Common myeloid progenitor, CD34-positive (primary cell): Measurements from ENCODE around the gene HOXD12. TPM values are rescaled to one million over a fixed set of nuclear protein-coding genes. Genes with fewer than 3 reads are reported as not detected.

ENCODE experiments used
- CTCF ChIA-PET: fragments of 350-600 bp; sonication (Branson Sonifier 250); formaldehyde crosslinking; loops from one replicate; lab custom pipeline; 2021; ENCODE audit warnings: antibody characterized with exemption; lab: Charles Lee
- POLR2A ChIA-PET: fragments of 350-600 bp; sonication (Branson Sonifier 250); formaldehyde crosslinking; loops from one replicate; lab custom pipeline; 2021; ENCODE audit warnings: antibody characterized with exemption; lab: Charles Lee
- DNase-seq, 3 donors: peaks; one replicate each; pipeline versions ENCODE4 v3.0.0 to v3.0.0-alpha.2; 2013
- H3K27ac ChIP-seq, 2 experiments: 1 replicate in 1 of 2; 2 replicates in 1 of 2; pipeline ENCODE4 v1.7.0; 2013; ENCODE audit warnings: inconsistent platforms in 2 of 2, low read length in 2 of 2, mild to moderate bottlenecking in 2 of 2, low read depth in 1 of 2, moderate library complexity in 1 of 2; ENCODE audit not compliant: severe bottlenecking in 2 of 2, insufficient read depth in 1 of 2, poor library complexity in 1 of 2
- H3K27me3 ChIP-seq, 5 experiments: replicated peaks in 2 of 5; 1 replicate in 3 of 5; 2 replicates in 2 of 5; pipeline versions ENCODE4 v1.6.1 to v1.7.0; 2013; ENCODE audit warnings: low read length in 4 of 5, mild to moderate bottlenecking in 2 of 5, moderate library complexity in 2 of 5, inconsistent platforms in 1 of 5; ENCODE audit not compliant: insufficient read depth in 5 of 5, control insufficient read depth in 4 of 5
- H3K36me3 ChIP-seq, 4 experiments: 1 replicate in 2 of 4; 2 replicates in 2 of 4; pipeline versions ENCODE4 v1.6.1 to v1.7.0; 2013; ENCODE audit warnings: low read length in 3 of 4, control low read depth in 1 of 4, mild to moderate bottlenecking in 1 of 4; ENCODE audit not compliant: control insufficient read depth in 4 of 4, insufficient read depth in 4 of 4
- H3K4me1 ChIP-seq, 4 experiments: 1 replicate in 3 of 4; 2 replicates in 1 of 4; pipeline versions ENCODE4 v1.6.1 to v1.7.1; 2013; ENCODE audit warnings: low read length in 3 of 4, mild to moderate bottlenecking in 3 of 4, control low read depth in 1 of 4, inconsistent platforms in 1 of 4, moderate library complexity in 1 of 4; ENCODE audit not compliant: control insufficient read depth in 4 of 4, insufficient read depth in 4 of 4; ENCODE audit errors: control extremely low read depth in 1 of 4
- H3K4me3 ChIP-seq, 7 experiments: 1 replicate in 4 of 7; 2 replicates in 3 of 7; pipeline versions ENCODE4 v1.5.1 to v1.7.0; 2013; ENCODE audit warnings: mild to moderate bottlenecking in 7 of 7, low read length in 6 of 7, moderate library complexity in 6 of 7, inconsistent platforms in 2 of 7, low read depth in 2 of 7, control low read depth in 1 of 7; ENCODE audit not compliant: insufficient read depth in 4 of 7, control insufficient read depth in 1 of 7; ENCODE audit errors: extremely low read depth in 1 of 7
- H3K9me3 ChIP-seq, 5 experiments: 1 replicate in 4 of 5; 2 replicates in 1 of 5; pipeline versions ENCODE4 v1.6.1 to v1.7.1; 2013; ENCODE audit warnings: low read length in 4 of 5, mild to moderate bottlenecking in 2 of 5, inconsistent platforms in 1 of 5, low read depth in 1 of 5, moderate library complexity in 1 of 5; ENCODE audit not compliant: control insufficient read depth in 4 of 5, insufficient read depth in 2 of 5; ENCODE audit errors: control extremely low read depth in 1 of 5
- WGBS: methylation state at CpG from one replicate; pipeline ENCODE4 v1.1.5; 2013; ENCODE audit not compliant: insufficient coverage; 5-methylcytosine and 5-hydroxymethylcytosine counted together
- polyA plus RNA-seq: library from polyadenylated mRNA; unstranded; fragments of 120-200 nt; gene quantifications from one replicate; pipeline ENCODE4 v1.2.1, GENCODE V29; 2013

HOXD12 gene
- polyA plus RNA-seq = not detected

GRCh38 chr2:176099728-176100546 is at the start of gene HOXD12:
Gene HOXD12, plus strand, starts transcription at chr2:176099795. Its CDS starts 7 bp downstream, at chr2:176099802.
- no peak within 1 kb of the TSS for H3K4me3 ChIP-seq
- peaks cover 7 to 22% (median 13%) of the 10 kb centered on the region in 4 experiments for H3K4me1 ChIP-seq
- POLR2A ChIA-PET = no interaction called here
- CTCF ChIA-PET = interaction anchor here (2.5 kb wide), 1 partner anchor 27 kb away, joined by 11 read pairs; no protein-coding TSS in a partner anchor
- peaks cover 0 to 7% (median 0%) of the 10 kb centered on the region in 5 experiments for H3K9me3 ChIP-seq
- no peaks in the 10 kb centered on the region for H3K36me3 ChIP-seq
- 7% methylated on average over 63 of the region's 70 CpGs for WGBS
- H3K27me3 ChIP-seq = peaks cover 33 to 100% (median 75%) of the 10 kb centered on the region in 5 experiments
- no peak within 1 kb of the TSS for H3K27ac ChIP-seq
- DNase-seq = no peak

- no peaks in the 10 kb centered on the region for H3K4me1 ChIP-seq
- no CpG with 5 or more reads among the region's 1 CpG for WGBS
- H3K36me3 ChIP-seq = no peaks in the 10 kb centered on the region
- DNase-seq = no peak
- H3K27ac ChIP-seq = no peak overlapping the region
- H3K27me3 ChIP-seq = peaks cover 9 to 50% (median 20%) of the 10 kb centered on the region in 5 experiments
- ChIA-PET CTCF (interaction anchor here (1.1 kb wide), 1 partner anchor 689 kb away, joined by 3 read pairs; no protein-coding TSS in a partner anchor), POLR2A (no interaction called here)
- no peak overlapping the region for H3K4me3 ChIP-seq
- H3K9me3 ChIP-seq = no peaks in the 10 kb centered on the region
These were observed 43.2 kb upstream of the HOXD12 start for GRCh38 chr2:176056406-176056805.

GRCh38 chr2:176063958-176064357 is 35.6 kb upstream of the HOXD12 start:
- no peak for DNase-seq
- CTCF ChIA-PET = interaction anchor here (1.3 kb wide), 1 partner anchor 701 kb away, joined by 3 read pairs; no protein-coding TSS in a partner anchor
- no CpG with 5 or more reads among the region's 2 CpGs for WGBS
- POLR2A ChIA-PET = no interaction called here
- H3K4me1 ChIP-seq = peaks cover 0 to 20% (median 13%) of the 10 kb centered on the region in 4 experiments
- no peak overlapping the region for H3K4me3 ChIP-seq
- peaks cover 0 to under 1% (median 0%) of the 10 kb centered on the region in 5 experiments for H3K9me3 ChIP-seq
- no peak overlapping the region for H3K27ac ChIP-seq
- H3K36me3 ChIP-seq = no peaks in the 10 kb centered on the region
- H3K27me3 ChIP-seq = peaks cover 26 to 93% (median 57%) of the 10 kb centered on the region in 5 experiments

- H3K4me3 ChIP-seq = peak overlapping the region in 5 of 7 experiments; percentile 1 to 56 (median 47)
- POLR2A ChIA-PET = interaction anchor here (0.7 kb wide), 1 partner anchor 25 kb away, joined by 3 read pairs; no protein-coding TSS in a partner anchor
These were observed 32.7 kb upstream of the HOXD12 start for GRCh38 chr2:176066645-176067588.

GRCh38 chr2:176067589-176068418 is 31.8 kb upstream of the HOXD12 start:
- H3K27ac ChIP-seq = no peak overlapping the region
- POLR2A ChIA-PET = interaction anchor here (0.7 kb wide), 1 partner anchor 24 kb away, joined by 3 read pairs; no protein-coding TSS in a partner anchor
- 6% methylated on average over 33 of the region's 38 CpGs for WGBS
- peak overlapping the region in 5 of 7 experiments; percentile 1 to 56 (median 47) for H3K4me3 ChIP-seq
- peaks cover 0 to 20% (median 13%) of the 10 kb centered on the region in 4 experiments for H3K4me1 ChIP-seq
- CTCF ChIA-PET = interaction anchor here (0.6 to 2.3 kb wide), 3 partner anchors 12 to 704 kb away, joined by 3 to 8 read pairs (median 4); no protein-coding TSS in a partner anchor
- DNase-seq = no peak
- H3K27me3 ChIP-seq = peaks cover 23 to 100% (median 73%) of the 10 kb centered on the region in 5 experiments
- peaks cover 0 to 2% (median 0%) of the 10 kb centered on the region in 5 experiments for H3K9me3 ChIP-seq
- no peaks in the 10 kb centered on the region for H3K36me3 ChIP-seq

More at GRCh38 chr2:176066645-176067588, 32.7 kb upstream of the HOXD12 start:
- Histone ChIP-seq H3K36me3 (no peaks in the 10 kb centered on the region), H3K9me3 (peaks cover 0 to 2% (median 0%) of the 10 kb centered on the region in 5 experiments), H3K27ac (no peak overlapping the region), H3K27me3 (peaks cover 23 to 100% (median 69%) of the 10 kb centered on the region in 5 experiments), H3K4me1 (peaks cover 0 to 20% (median 13%) of the 10 kb centered on the region in 4 experiments)
- DNase-seq = no peak
- WGBS = 5% methylated on average over 35 of the region's 56 CpGs
- CTCF ChIA-PET = no interaction called here

- no peak overlapping the region for H3K27ac ChIP-seq
- CTCF ChIA-PET = interaction anchor here (0.6 to 2.3 kb wide), 4 partner anchors 11 to 705 kb away, joined by 3 to 8 read pairs (median 4); no protein-coding TSS in a partner anchor
- WGBS = 6% methylated on average over 30 of the region's 30 CpGs
- DNase-seq = no peak
- POLR2A ChIA-PET = no interaction called here
- H3K27me3 ChIP-seq = peaks cover 23 to 100% (median 72%) of the 10 kb centered on the region in 5 experiments
- peaks cover 0 to 20% (median 13%) of the 10 kb centered on the region in 4 experiments for H3K4me1 ChIP-seq
- no peak overlapping the region for H3K4me3 ChIP-seq
- peaks cover 0 to 2% (median 0%) of the 10 kb centered on the region in 5 experiments for H3K9me3 ChIP-seq
- no peaks in the 10 kb centered on the region for H3K36me3 ChIP-seq
These were observed 31.2 kb upstream of the HOXD12 start for GRCh38 chr2:176068419-176068832.
